Tongue (tissue), 2 donors: Measurements from ENCODE around the gene RASAL1. TPM values are rescaled to one million over a fixed set of nuclear protein-coding genes. Genes with fewer than 3 reads are reported as not detected.
"Not testable (repeated sequence)": the region's sequence is repeated elsewhere in the genome, so short reads cannot be mapped to it uniquely, and the experiment has no call there.

Source experiments
- DNase-seq: peaks from one replicate; pipeline ENCODE4 v3.0.0-alpha.2; 2015
- total RNA-seq: library from RNA; depleted of rRNA; stranded (reverse); fragments of >200 nt; gene quantifications from one replicate; pipeline ENCODE4 v1.2.3, GENCODE V29; 2014

RASAL1 gene
- total RNA-seq, 1 donor from 2014 or later = 3.8 TPM

DNA sequence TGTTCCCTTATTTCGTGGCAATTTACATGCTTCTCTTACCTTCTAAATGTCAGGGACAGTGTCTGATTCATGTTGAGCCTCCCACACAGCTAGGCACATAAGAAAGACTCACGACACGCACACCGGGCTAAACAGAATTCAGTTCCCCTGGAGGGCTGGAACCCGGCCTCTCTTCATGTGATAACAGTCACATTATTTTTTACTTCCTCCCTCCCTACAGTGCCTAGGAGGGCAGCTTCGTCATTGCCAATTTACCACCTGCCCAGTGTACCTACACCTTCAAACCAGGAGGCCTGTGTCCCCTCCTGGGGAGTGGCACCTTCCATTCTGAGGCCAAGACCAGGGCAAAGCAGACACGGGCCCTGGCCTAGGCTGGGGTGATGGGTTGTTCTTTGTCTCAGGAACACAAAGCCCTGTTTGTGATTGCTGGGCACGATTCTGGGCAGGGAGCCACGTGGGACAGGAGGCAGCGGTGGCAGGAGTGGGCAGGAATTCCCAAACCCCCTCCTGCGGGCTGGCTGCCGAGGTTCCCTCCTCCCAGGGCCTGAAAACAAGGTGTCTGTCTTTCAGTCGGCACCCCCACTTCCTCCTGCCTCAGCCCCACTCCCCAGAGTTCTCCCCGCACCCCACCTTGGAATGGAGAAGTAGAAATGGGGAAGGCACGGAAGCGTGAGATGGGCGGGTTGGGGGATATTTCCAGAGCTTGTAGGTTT, 6.8 kb upstream of the RASAL1 start:
- peak; percentile 32 for DNase-seq

DNA sequence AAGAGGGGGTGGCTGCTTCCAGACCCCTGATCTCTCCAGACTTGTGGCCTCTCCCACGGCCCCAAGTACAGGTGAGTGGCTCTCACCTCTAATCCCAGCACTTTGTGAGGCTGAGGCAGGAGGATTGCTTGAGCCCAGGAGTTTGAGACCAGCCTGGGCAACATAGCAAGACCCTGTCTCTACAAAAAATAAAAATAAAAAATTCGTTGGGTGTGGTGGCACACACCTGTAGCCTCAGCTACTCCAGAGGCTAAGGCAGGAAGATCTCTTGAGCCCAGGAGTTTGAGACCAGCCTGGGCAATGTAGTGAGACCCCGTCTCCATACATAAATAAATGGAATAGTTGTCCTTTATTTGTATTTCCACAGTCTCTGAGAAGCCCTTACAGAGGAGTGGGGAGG, 6.2 kb upstream of the RASAL1 start:
- not testable (repeated sequence) for DNase-seq

GRCh38 chr12:113140706-113141105, 5.1 kb upstream of the RASAL1 start:
- no peak for DNase-seq

DNA sequence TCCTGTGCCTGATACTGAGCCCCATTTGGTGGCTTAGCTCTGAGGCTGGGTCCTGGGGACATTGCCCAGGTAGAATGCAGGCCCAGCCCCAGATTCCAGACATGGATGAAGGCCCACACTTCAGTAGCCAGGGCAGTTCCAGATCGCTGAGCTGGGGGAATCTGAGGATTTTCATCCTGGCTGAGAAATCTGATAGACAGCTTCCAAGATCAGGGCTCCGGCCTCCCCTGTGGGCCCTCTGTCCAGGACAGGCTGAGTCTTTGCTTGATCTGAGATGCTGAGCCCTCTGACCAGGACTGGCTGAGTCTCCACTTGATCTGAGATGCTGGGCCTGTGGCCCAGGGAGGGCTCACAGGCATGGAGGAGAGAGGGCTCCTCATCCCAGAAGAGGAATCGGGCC, 3.3 kb upstream of the RASAL1 start:
- DNase-seq = no peak

DNA sequence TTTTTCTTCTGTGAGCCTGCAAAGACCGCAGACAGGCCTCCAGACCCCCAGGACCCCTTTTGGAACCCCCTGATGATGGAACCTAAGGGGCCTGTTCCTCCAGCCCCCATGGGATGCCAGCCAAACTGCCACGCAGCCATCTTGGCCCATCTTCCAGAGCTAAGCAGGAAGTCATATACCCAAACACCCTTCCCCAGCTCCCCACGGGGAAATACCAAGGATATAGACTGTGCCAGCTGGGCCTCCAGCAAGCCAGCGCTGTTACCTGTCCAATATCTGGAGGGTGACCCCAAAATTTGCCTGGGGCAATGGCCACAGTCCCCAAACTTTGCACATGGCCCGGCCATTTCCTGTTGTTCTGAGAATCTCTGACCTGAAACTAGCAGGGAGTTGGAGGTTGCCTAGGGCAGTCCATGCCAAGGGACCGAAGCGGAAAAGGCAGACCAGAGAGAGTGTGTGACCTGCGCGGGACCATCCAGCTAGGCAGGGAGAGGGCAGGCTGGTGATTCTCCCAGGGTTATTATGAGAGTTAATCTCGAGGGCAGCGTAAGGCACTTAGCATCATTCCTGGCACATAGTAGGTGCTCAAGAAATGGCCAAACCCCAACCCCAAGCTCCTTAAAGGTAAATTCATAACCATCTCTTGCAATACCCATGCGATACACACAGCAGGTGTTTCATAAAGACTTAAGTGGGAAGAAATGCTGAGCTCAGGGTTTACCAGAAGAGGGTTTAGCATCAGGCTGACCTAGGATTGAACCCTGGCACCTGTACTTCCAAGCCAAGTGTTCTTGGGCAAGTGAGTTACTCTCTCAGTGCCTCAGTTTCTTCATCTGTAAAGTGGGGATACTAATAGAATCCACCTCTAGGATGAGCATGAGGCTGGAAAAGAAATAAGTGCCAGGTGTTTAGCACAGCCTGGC, 2.6 kb upstream of the RASAL1 start:
- no peak for DNase-seq

DNA sequence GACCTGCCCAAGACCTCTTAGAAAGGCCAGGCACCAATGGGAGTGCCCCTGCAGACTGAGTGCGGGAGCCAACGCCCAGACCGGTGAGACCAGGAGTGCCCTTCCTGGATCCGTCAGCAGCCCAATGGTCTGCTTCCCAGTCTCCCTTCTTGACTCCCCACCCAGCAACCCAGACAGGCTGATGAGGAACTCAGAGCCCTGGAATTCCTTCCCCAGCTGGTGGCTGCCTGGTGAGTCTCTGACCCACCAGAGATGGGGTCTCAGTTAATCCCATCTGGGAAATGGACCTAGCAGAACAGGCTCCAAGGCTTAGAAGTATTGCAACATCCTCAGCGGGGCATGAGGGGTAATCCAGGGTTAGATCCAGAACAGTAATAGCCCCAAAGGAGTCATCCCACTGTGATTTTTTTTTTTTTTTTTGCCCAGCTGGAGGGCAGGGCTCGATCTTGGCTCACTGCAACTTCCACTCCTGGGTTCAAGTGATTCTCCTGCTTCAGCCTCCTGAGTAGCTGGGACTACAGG, 1.5 kb upstream of the RASAL1 start:
- no peak for DNase-seq

GRCh38 chr12:113136128-113136989, 798 bp upstream of the RASAL1 start:
- no peak for DNase-seq

DNA sequence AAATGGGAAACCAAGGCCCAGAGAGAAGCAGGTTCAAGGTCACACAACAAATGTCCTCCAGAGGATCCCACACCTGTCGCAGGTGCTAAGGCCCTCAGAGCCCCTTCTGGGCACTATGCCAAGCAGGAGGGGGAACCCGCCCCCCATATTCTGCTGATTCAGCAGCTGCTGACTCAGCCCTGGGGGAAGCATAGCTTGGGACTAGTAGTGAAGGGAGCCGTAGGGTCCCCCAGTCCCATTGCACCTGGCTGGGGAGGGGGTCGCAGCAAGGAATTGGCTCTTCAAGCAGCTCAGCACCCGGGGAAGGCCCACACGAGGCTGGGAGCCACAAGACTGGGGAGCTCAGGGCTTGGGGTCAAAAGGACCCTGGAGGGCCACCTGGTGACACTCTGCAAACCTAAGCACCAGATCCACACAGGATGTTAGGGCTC, 1.0 kb downstream of the RASAL1 start:
- no peak for DNase-seq

GRCh38 chr12:113134071-113134470, 1.5 kb downstream of the RASAL1 start:
- peak; percentile 58 for DNase-seq

- no peak for DNase-seq
These were observed 1.9 kb downstream of the RASAL1 start for GRCh38 chr12:113133666-113134065.

GRCh38 chr12:113133036-113133435, 2.5 kb downstream of the RASAL1 start:
- DNase-seq = no peak

GRCh38 chr12:113131556-113131955, 4.0 kb downstream of the RASAL1 start:
- no peak for DNase-seq

- DNase-seq = no peak
These were observed 5.0 kb downstream of the RASAL1 start for GRCh38 chr12:113130457-113131135.

- no peak for DNase-seq
These were observed 5.7 kb downstream of the RASAL1 start for GRCh38 chr12:113129664-113130456.

DNA sequence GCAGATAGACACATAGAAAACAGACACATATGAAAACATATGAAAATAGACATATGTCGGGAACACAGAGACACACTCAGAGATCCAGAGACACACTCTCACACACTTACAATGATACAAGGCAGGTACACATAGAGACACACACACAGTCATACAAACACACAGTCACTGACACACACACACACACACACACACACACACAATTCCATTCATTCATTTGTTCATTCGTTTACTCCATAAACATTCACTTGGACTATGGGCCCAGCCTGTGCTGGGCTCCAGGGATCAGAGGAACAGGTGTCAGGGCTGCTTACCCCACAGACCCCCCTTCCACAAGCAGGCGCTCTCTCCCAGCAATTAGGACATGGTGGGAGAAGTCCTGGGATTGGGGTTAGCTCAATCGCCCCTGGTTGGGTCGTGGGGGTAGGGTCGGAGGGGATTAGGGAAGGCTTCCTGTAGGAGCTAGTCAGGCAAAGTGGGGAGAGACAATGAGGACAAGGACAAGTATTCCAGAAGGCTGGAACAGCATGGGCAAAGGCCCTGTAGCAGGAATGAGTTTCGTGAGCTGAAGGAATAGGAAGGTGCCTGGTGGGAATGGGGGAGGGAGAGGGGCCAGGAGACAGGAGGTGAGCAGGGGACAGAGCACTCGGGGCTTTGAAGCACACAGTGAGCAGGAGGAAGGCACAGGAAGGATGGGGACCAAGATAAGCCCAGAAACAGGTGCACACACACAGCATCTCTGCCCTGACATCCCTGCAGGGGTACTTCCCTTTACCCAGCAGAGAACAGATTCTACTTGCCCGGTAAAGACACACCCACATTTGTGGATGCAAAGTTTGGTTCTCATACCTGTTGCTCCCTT, 6.5 kb downstream of the RASAL1 start:
- DNase-seq = no peak

GRCh38 chr12:113127791-113128199, 7.8 kb downstream of the RASAL1 start:
- DNase-seq = no peak

GRCh38 chr12:113120670-113121370, 14.7 kb downstream of the RASAL1 start:
- DNase-seq = no peak

DNA sequence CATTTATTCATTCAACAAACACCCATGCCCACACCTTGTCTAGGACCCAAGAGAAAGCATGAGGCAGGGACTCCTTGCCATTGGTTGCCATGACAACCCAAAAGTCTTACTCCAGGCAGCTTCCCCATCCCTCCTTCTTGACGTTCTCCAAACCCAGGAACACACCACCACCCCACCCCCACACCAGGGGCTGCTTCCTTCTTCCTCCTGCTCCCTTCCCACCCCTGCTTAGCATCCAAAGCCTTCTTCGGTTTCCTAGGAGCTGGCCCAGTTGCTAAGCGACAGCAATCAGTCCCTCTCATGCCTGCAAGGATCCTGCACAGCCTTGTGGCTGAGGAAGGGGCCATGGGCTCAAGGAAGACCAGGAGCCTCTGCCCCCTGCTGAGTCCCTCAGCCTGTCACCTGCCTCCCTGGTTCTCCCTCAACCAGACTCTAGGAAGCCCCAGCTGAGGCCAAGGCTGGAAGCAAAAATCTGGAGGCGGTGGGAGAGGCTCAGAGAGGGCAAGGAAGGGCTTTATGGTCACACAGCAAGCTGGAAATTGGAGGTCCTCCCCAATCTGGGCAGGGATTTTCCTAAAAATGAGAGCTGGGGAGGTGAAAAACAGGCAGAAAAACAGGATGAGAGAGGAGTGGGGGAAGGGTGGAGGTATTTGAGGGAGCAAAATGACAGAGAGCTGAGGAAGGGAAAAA, 15.4 kb downstream of the RASAL1 start:
- no peak for DNase-seq
